Tibial artery (tissue), 4 donors: ENCODE measurements around the gene SCAF4.

Experiments used
- DNase-seq, 2 donors: peaks; one replicate each; pipeline ENCODE4 v3.0.0-alpha.2; 2019
- H3K27ac ChIP-seq, 2 donors: fragments of 200-600 bp; sonication (generic) in 1 of 2; 1 replicate in 1 of 2; 2 replicates in 1 of 2; pipeline ENCODE4 v1.5.1; 2018 to 2019; ENCODE audit warnings: mild to moderate bottlenecking in 1 of 2
- H3K27me3 ChIP-seq, 2 donors: fragments of 200-600 bp; sonication (generic) in 1 of 2; one replicate each; pipeline versions ENCODE4 v1.5.1 to v1.6.0; 2016 to 2019
- H3K36me3 ChIP-seq, 3 donors: fragments of 200-600 bp; sonication (generic) in 2 of 3; one replicate each; pipeline ENCODE4 v1.5.1; 2016 to 2019; ENCODE audit warnings: mild to moderate bottlenecking in 2 of 3
- H3K4me1 ChIP-seq, 4 donors: fragments of 200-600 bp; sonication (generic) in 2 of 4; 1 replicate in 3 of 4; 2 replicates in 1 of 4; pipeline ENCODE4 v1.5.1; 2016 to 2019
- H3K4me3 ChIP-seq, 2 donors: fragments of 200-600 bp; sonication (generic) in 1 of 2; 1 replicate in 1 of 2; 2 replicates in 1 of 2; pipeline ENCODE4 v1.5.1; 2018 to 2019; ENCODE audit warnings: mild to moderate bottlenecking in 2 of 2
- H3K9me3 ChIP-seq, 3 donors: fragments of 200-600 bp; sonication (generic) in 1 of 3; one replicate each; pipeline ENCODE4 v1.5.1; 2016 to 2019
- intact Hi-C: fragments of 100-400 bp; cut with DNase I; formaldehyde crosslinking; loops from one replicate; pipeline ENCODE4 v1.15.0; 2023; ENCODE audit warnings: low total_unique reads
- TF ChIP-seq, protein P1 (sequence below), 2 experiments: fragments of 200-600 bp in 1 of 2; fragments of 450-650 bp in 1 of 2; IDR thresholded peaks; one replicate each; pipeline ENCODE4 v1.5.1; 2017 to 2019; ENCODE audit warnings: antibody characterized with exemption in 2 of 2, mild to moderate bottlenecking in 1 of 2, moderate library complexity in 1 of 2

Gene SCAF4

DNA sequence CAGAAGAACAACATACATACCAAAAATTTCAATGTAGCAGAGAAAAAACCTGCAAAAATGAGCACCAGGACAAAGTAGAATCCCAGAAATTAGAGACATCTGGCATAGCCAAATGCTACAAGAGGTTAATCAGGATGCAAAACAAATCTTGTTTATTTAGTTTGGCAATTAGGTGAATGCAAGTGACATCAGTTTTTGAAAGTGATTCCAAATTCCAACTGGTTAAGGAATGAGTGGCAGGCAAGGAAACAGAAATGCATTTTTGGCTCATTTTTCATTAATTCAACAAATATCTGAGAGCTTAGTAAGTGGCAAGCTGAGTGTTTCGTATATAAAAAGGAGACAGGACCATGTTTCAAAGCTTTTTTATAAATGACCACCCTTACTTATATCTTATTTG, 21.3 kb downstream of the SCAF4 start:
- TF ChIP-seq, protein P1, sequence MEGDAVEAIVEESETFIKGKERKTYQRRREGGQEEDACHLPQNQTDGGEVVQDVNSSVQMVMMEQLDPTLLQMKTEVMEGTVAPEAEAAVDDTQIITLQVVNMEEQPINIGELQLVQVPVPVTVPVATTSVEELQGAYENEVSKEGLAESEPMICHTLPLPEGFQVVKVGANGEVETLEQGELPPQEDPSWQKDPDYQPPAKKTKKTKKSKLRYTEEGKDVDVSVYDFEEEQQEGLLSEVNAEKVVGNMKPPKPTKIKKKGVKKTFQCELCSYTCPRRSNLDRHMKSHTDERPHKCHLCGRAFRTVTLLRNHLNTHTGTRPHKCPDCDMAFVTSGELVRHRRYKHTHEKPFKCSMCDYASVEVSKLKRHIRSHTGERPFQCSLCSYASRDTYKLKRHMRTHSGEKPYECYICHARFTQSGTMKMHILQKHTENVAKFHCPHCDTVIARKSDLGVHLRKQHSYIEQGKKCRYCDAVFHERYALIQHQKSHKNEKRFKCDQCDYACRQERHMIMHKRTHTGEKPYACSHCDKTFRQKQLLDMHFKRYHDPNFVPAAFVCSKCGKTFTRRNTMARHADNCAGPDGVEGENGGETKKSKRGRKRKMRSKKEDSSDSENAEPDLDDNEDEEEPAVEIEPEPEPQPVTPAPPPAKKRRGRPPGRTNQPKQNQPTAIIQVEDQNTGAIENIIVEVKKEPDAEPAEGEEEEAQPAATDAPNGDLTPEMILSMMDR (IDR thresholded peaks at IDR 0.05): no peak
- Histone ChIP-seq H3K4me3 (no peak overlapping the region), H3K36me3 (no peaks in the 10 kb centered on the region), H3K9me3 (no peaks in the 10 kb centered on the region), H3K4me1 (peaks cover 0 to 89% (median 28%) of the 10 kb centered on the region in 4 donors), H3K27me3 (no peaks in the 10 kb centered on the region), H3K27ac (no peak overlapping the region)
- intact Hi-C loops: no loop called here
- no peak for DNase-seq

GRCh38 chr21:31708541-31708940, 23.4 kb downstream of the SCAF4 start:
- no peak overlapping the region for H3K27ac ChIP-seq
- no peaks in the 10 kb centered on the region for H3K27me3 ChIP-seq
- no peaks in the 10 kb centered on the region for H3K36me3 ChIP-seq
- peaks cover 0 to 68% (median 17%) of the 10 kb centered on the region in 4 donors for H3K4me1 ChIP-seq
- intact Hi-C loops: loop anchor here (2.0 kb wide), 1 partner anchor 74 kb away; no protein-coding TSS in a partner anchor
- no peak for DNase-seq
- no peaks in the 10 kb centered on the region for H3K9me3 ChIP-seq
- no peak overlapping the region for H3K4me3 ChIP-seq
- TF ChIP-seq, protein P1 (IDR thresholded peaks at IDR 0.05): no peak

GRCh38 chr21:31707499-31707898, 24.4 kb downstream of the SCAF4 start:
- no peak overlapping the region for H3K4me3 ChIP-seq
- peaks cover 0 to 58% (median 11%) of the 10 kb centered on the region in 4 donors for H3K4me1 ChIP-seq
- H3K9me3 ChIP-seq: no peaks in the 10 kb centered on the region
- DNase-seq: no peak
- no peaks in the 10 kb centered on the region for H3K27me3 ChIP-seq
- peaks cover 0 to 10% (median 6%) of the 10 kb centered on the region in 3 donors for H3K36me3 ChIP-seq
- TF ChIP-seq, protein P1 (IDR thresholded peaks at IDR 0.05): no peak
- H3K27ac ChIP-seq: no peak overlapping the region
- intact Hi-C loops: no loop called here

DNA sequence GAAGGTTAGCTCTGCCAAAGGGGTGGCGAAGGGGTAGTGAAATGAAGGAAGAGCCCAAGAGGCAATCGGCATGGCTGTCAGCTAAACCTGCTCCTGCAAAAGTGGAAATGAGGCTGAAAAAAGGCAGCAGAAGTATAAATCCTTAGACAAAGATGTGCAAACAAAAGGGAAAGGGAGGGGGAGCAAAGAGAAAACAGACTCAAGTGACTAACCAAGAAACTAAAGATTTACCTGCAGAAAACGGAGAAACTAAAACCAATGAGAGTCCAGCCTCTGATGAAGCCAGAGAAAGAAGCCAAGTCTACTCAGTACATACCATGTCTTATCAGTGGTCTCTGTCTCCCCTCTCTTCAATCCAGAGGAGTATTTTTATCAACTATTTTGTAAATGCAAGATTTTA, 25.4 kb downstream of the SCAF4 start:
- TF ChIP-seq, protein P1 (IDR thresholded peaks at IDR 0.05): no peak
- no peak for DNase-seq
- no peak overlapping the region for H3K27ac ChIP-seq
- H3K4me3 ChIP-seq: no peak overlapping the region
- peaks cover 0 to 49% (median 11%) of the 10 kb centered on the region in 4 donors for H3K4me1 ChIP-seq
- H3K27me3 ChIP-seq: no peaks in the 10 kb centered on the region
- peaks cover 8 to 19% (median 14%) of the 10 kb centered on the region in 3 donors for H3K36me3 ChIP-seq
- H3K9me3 ChIP-seq: no peaks in the 10 kb centered on the region
- intact Hi-C loops: no loop called here

DNA sequence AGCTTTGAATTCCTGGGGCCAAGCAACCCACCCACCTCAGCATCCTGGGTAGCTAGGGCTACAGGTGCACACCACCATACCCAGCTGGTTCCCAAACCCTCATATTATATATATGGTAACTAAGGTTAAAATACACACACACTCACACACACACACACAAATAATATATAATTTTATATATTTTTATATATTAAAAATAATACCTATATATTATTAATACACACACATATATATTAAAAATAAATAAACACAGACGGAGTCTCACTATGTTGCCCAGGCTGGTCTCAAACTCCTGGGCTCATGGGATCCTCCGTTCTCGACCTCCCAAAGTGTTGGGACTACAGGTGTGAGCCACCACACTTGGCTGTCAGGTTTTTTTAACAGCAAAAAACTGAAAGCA, 31.9 kb downstream of the SCAF4 start:
- intact Hi-C loops: no loop called here
- Histone ChIP-seq H3K4me1 (no peaks in the 10 kb centered on the region), H3K36me3 (peaks cover 31 to 62% (median 59%) of the 10 kb centered on the region in 3 donors), H3K9me3 (no peaks in the 10 kb centered on the region), H3K27me3 (no peaks in the 10 kb centered on the region), H3K27ac (no peak overlapping the region), H3K4me3 (no peak overlapping the region)
- DNase-seq: no peak
- TF ChIP-seq, protein P1 (IDR thresholded peaks at IDR 0.05): no peak

DNA sequence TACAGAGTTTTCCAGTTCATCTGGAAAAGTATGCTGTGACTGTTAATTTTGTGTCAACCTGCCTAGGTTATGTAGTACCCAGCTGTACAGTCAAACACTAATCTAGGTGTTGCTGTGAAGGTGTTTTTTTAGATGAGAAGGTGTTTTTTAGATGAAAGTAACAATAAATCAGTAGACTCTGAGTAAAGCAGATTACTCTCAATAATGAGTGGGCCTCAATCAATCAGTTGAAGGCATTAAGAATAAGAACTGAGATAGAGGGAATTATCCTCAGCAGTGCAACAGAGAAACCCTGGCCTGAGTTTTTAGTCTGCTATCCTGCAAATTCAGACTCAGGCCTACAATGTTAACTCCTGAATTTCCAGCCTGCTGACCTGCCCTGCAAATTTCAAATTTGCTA, 33.5 kb downstream of the SCAF4 start:
- H3K9me3 ChIP-seq: no peaks in the 10 kb centered on the region
- TF ChIP-seq, protein P1 (IDR thresholded peaks at IDR 0.05): no peak
- H3K4me1 ChIP-seq: no peaks in the 10 kb centered on the region
- H3K27me3 ChIP-seq: no peaks in the 10 kb centered on the region
- H3K4me3 ChIP-seq: no peak overlapping the region
- intact Hi-C loops: no loop called here
- H3K27ac ChIP-seq: no peak overlapping the region
- H3K36me3 ChIP-seq: peaks cover 46 to 76% (median 72%) of the 10 kb centered on the region in 3 donors
- no peak for DNase-seq
